Measurements from ENCODE around the gene TUBD1. TPM values are rescaled to one million over a fixed set of nuclear protein-coding genes. Genes with fewer than 3 reads are reported as not detected.
"Not testable (repeated sequence)": the region's sequence is repeated elsewhere in the genome, so short reads cannot be mapped to it uniquely, and the experiment has no call there.

Gene TUBD1
- total and polyA plus RNA-seq, 5 donors, result 5.1 to 8.5 (median 8.3) TPM

DNA sequence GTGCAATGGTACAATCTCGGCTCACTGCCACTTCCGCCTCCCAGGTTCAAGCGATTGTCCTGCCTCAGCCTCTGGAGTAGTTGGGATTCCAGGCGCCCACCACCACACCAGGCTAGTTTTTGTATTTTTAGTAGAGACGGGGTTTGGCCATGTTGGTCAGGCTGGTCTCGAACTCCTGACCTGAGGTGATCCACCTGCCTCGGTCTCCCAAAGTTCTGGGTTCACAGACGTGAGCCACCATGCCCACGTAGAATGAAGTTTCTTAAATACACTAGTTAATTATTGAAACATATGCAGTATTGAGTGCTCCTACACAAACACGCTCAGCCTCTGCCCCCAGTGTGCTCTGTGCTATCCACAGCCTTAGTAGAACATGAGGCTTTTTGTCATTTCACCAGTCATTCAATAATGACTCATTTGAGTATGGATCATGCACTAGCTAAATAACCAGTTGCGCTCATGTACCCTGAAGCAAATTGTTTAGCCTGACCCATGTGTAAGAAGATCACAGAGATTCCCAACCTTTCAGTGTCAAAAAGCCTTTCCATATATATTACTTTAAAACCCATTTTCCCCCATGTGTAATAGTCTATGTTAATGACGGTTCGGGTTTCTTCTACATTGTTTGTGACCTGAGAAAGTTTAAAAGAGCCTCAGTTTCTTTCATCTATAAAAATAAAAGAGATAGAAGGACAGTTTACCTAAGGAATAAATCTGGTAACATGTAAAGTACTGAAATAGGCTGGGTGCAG lies 49.7 kb downstream of the TUBD1 start:
- peak in 1 of 2 donors; percentile 25 for ATAC-seq
- peaks cover 4% of the 10 kb centered on the region for H3K4me1 ChIP-seq (ENCODE audit: control insufficient read depth, insufficient read depth, low read length)
- H3K27ac ChIP-seq (ENCODE audit: low read length), result no peak overlapping the region
- H3K9me3 ChIP-seq (ENCODE audit: control insufficient read depth, low read length), result no peaks in the 10 kb centered on the region
- 90% methylated on average over 13 of the region's 13 CpGs for WGBS
- no peaks in the 10 kb centered on the region for H3K27me3 ChIP-seq (ENCODE audit: control insufficient read depth, insufficient read depth)
- no peak overlapping the region for H3K4me3 ChIP-seq (ENCODE audit: low read length)
- intact Hi-C loops (cut with DNase I), result no loop called here
- DNase-seq, result peak in 1 of 3 donors; percentile 36

DNA sequence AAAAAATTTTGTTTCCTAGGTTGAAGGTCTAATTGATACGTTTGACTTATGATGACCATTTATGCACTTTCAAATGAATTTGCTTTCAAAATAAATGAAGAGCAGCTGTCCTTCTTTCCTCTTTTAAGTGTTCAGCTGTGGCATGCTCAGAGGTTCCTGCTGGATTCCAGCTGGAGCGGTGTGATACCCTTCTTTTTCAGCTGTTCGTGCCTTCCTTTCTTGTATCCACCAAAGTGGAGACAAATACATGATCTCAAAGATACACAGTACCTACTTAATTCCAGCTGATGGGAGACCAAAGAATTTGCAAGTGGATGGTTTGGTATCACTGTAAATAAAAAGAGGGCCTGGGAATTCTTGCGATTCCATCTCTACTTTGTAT lies 50.9 kb downstream of the TUBD1 start:
- H3K4me1 ChIP-seq (ENCODE audit: control insufficient read depth, insufficient read depth, low read length); intact Hi-C loops (cut with DNase I); H3K27ac ChIP-seq (ENCODE audit: low read length); ATAC-seq; DNase-seq; H3K4me3 ChIP-seq (ENCODE audit: low read length); H3K9me3 ChIP-seq (ENCODE audit: control insufficient read depth, low read length); H3K27me3 ChIP-seq (ENCODE audit: control insufficient read depth, insufficient read depth): not testable (repeated sequence)
- 75% methylated on average over 4 of the region's 4 CpGs for WGBS

DNA sequence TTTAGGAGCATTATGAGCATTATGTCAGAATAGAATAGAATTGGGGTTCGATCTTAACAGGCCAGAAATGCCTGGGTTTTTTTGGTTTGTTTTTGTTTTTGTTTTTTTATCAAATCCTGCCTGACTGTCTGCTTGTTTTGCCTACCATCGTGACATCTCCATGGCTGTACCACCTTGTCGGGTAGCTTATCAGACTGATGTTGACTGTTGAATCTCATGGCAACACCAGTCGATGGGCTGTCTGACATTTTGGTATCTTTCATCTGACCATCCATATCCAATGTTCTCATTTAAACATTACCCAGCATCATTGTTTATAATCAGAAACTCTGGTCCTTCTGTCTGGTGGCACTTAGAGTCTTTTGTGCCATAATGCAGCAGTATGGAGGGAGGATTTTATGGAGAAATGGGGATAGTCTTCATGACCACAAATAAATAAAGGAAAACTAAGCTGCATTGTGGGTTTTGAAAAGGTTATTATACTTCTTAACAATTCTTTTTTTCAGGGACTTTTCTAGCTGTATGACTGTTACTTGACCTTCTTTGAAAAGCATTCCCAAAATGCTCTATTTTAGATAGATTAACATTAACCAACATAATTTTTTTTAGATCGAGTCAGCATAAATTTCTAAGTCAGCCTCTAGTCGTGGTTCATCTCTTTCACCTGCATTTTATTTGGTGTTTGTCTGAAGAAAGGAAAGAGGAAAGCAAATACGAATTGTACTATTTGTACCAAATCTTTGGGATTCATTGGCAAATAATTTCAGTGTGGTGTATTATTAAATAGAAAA lies 51.5 kb downstream of the TUBD1 start:
- H3K27me3 ChIP-seq (ENCODE audit: control insufficient read depth, insufficient read depth); H3K27ac ChIP-seq (ENCODE audit: low read length); DNase-seq; H3K4me1 ChIP-seq (ENCODE audit: control insufficient read depth, insufficient read depth, low read length); ATAC-seq; intact Hi-C loops (cut with DNase I); H3K9me3 ChIP-seq (ENCODE audit: control insufficient read depth, low read length): not testable (repeated sequence)
- 42% methylated on average over 7 of the region's 7 CpGs for WGBS
- H3K4me3 ChIP-seq (ENCODE audit: low read length), result peak overlapping the region; percentile 100

DNA sequence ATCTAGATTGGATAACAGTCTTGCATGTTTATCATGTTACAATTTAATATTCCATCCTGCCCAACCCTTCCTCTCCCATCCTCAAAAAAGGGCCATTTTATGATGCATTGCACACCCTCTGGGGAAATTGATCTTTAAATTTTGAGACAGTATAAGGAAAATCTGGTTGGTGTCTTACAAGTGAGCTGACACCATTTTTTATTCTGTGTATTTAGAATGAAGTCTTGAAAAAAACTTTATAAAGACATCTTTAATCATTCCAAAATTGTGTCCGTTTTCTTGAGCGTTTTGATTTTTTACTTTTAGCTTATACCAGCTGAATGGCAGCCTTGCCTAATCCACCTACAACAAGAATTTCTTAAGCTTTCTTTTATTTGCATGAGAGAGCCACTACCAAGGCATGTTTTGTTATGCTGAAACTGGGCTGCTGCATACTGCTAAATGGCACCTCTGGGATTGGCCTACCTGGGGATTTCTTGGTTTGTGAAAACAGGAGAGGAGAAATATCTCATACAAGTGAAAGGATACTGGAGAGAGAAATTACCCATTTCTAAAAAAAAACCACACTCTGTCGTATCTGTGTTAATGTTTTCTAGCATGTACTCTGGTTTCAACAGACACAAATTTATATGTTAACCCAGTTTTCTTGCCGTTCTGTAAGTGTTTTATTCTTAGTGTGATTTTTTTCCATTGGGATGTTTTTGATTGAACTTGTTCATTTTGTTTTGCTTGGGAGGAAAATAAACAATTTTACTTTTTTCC lies 52.2 kb downstream of the TUBD1 start:
- DNase-seq (no peak), ATAC-seq (no peak)
- Histone ChIP-seq H3K27ac (ENCODE audit: low read length) (peak overlapping the region; percentile 42), H3K9me3 (ENCODE audit: control insufficient read depth, low read length) (no peaks in the 10 kb centered on the region), H3K4me1 (ENCODE audit: control insufficient read depth, insufficient read depth, low read length) (peaks cover 5% of the 10 kb centered on the region), H3K4me3 (ENCODE audit: low read length) (peak overlapping the region; percentile 100), H3K27me3 (ENCODE audit: control insufficient read depth, insufficient read depth) (no peaks in the 10 kb centered on the region)
- intact Hi-C loops (cut with DNase I), result no loop called here
- WGBS, result 28% methylated on average over 4 of the region's 4 CpGs

DNA sequence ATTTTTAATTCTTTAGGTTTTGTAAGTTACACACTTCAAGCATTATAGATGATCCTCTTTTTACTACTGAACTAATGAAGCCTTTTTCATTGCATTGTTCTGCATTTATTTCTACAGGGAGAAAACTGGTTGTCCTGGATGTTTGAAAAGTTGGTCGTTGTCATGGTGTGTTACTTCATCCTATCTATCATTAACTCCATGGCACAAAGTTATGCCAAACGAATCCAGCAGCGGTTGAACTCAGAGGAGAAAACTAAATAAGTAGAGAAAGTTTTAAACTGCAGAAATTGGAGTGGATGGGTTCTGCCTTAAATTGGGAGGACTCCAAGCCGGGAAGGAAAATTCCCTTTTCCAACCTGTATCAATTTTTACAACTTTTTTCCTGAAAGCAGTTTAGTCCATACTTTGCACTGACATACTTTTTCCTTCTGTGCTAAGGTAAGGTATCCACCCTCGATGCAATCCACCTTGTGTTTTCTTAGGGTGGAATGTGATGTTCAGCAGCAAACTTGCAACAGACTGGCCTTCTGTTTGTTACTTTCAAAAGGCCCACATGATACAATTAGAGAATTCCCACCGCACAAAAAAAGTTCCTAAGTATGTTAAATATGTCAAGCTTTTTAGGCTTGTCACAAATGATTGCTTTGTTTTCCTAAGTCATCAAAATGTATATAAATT lies 53.0 kb downstream of the TUBD1 start:
- no peaks in the 10 kb centered on the region for H3K9me3 ChIP-seq (ENCODE audit: control insufficient read depth, low read length)
- H3K27me3 ChIP-seq (ENCODE audit: control insufficient read depth, insufficient read depth), result no peaks in the 10 kb centered on the region
- H3K4me3 ChIP-seq (ENCODE audit: low read length), result peak overlapping the region; percentile 100
- no peak for ATAC-seq
- peaks cover 5% of the 10 kb centered on the region for H3K4me1 ChIP-seq (ENCODE audit: control insufficient read depth, insufficient read depth, low read length)
- no peak for DNase-seq
- peak overlapping the region; percentile 15 for H3K27ac ChIP-seq (ENCODE audit: low read length)
- intact Hi-C loops (cut with DNase I), result loop anchor here in 2 of 4 donors (5.0 to 10.0 kb wide), 2 partner anchors 85 to 87 kb away; no protein-coding TSS in a partner anchor
- 18% methylated on average over 6 of the region's 6 CpGs for WGBS

DNA sequence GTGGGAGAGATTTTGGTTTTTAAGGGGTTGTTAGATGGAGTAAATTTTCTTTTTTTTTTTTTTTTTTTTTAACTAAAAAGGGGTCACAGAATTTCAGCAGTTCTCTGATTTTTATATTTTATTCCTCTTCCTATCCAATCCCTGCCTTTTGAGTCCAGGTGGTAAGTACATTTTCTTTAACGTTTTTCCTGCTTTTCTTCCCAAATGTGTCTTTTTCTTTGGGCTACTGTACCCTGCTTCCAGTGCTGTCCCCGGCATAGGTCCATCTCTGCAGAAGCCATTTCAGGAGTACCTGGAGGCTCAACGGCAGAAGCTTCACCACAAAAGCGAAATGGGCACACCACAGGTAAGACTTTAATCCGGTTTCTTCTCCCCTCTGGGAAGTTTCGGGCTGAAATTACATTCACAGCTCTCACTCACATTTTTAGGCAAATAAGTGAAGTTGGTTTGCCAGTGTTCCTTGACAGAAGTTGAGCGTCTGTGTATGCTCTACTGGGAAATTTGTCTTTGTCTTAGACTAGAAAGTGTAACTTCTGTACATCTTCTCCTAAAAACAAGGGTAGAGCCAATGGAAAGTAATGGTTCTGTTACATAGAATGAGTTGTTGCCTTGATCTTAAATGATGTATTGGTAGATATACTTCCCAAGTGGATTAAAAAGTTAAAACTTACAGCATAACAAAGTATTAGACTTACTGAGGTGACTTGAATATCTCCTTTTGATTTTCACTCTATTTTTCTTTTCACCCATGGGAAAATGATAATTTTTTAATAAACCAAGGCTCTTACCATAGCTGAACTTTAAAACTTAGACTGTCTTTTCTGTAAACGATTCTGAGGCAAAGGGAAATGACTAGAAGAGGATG lies 54.5 kb downstream of the TUBD1 start:
- DNase-seq, result no peak
- peak in 1 of 2 donors; percentile 33 for ATAC-seq
- H3K27ac ChIP-seq (ENCODE audit: low read length), result peak overlapping the region; percentile 99
- no peaks in the 10 kb centered on the region for H3K27me3 ChIP-seq (ENCODE audit: control insufficient read depth, insufficient read depth)
- intact Hi-C loops (cut with DNase I), result loop anchor here in 2 of 4 donors (5.0 to 10.0 kb wide), 2 partner anchors 83 to 86 kb away; no protein-coding TSS in a partner anchor
- H3K9me3 ChIP-seq (ENCODE audit: control insufficient read depth, low read length), result no peaks in the 10 kb centered on the region
- 6% methylated on average over 8 of the region's 8 CpGs for WGBS
- H3K4me1 ChIP-seq (ENCODE audit: control insufficient read depth, insufficient read depth, low read length), result peaks cover 5% of the 10 kb centered on the region
- peak overlapping the region; percentile 100 for H3K4me3 ChIP-seq (ENCODE audit: low read length)

DNA sequence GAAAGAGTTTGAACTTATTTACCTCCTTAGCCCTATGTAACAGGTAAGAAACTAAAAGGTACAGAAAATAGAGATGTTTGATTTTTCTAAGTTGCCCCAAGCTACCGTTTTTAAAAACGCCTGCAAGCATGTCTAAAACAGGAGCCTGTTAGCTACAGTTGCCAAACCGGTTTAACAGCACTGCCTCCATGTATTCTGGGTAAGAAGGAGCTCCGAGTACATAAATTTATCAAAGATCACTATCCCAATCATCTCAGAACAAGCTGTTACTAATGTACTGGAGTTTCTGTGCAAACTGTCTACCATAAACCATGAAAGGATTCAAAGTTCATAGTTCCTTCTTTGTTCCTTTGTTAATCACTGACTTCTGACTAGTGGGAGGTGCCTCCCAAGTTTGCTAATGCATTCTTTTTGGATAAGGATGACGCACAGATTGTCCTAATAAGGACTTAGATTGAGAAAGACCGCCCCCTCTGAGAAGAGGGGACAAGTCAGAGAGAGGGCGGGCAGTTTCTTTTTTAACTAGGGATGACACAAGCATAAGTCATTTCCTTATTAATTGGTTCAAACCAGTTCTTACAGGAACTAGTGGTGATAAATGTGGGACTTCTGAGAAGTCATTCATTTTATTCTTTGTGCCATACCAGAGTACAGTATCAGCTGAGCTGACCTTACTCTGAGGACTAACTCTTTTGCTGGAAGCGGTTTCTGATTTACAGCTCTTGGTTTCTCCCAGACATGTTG lies 55.3 kb downstream of the TUBD1 start:
- DNase-seq, result peak in 1 of 3 donors; percentile 49
- H3K4me1 ChIP-seq (ENCODE audit: control insufficient read depth, insufficient read depth, low read length), result peaks cover 5% of the 10 kb centered on the region
- ATAC-seq, result peak; percentile 95 to 97
- no peaks in the 10 kb centered on the region for H3K27me3 ChIP-seq (ENCODE audit: control insufficient read depth, insufficient read depth)
- H3K27ac ChIP-seq (ENCODE audit: low read length), result peak overlapping the region; percentile 93
- no peaks in the 10 kb centered on the region for H3K9me3 ChIP-seq (ENCODE audit: control insufficient read depth, low read length)
- intact Hi-C loops (cut with DNase I), result loop anchor here in 2 of 4 donors (5.0 to 10.0 kb wide), 2 partner anchors 83 to 85 kb away; no protein-coding TSS in a partner anchor
- peak overlapping the region; percentile 100 for H3K4me3 ChIP-seq (ENCODE audit: low read length)
- 1% methylated on average over 8 of the region's 8 CpGs for WGBS

DNA sequence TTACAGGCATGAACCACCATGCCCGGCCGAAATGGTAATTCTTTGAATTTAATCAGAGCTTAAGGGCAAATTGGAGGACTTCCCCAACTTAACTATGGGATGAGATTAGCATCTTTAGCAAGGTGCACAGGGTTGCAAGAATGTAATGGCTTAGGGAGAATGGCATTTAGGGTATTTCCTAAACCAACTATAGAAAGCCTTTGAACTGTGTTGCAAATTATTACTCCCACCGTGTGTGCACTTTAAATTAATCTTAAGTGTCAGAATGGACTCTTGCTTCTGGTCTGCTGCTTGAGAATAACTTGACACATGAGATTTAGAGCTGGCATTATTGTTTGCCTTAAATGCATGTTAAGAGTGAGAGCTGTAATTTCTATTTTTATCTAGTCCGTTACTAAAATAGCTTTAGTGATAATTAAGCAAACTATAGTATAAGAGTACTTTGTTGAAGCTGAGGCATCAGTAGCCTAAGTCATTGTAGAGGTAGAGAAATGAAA lies 59.8 kb downstream of the TUBD1 start:
- ATAC-seq (no peak), DNase-seq (no peak)
- peaks cover 7% of the 10 kb centered on the region for H3K4me1 ChIP-seq (ENCODE audit: control insufficient read depth, insufficient read depth, low read length)
- intact Hi-C loops (cut with DNase I), result loop anchor here in 1 of 4 donors (10.0 kb wide), 1 partner anchor 78 kb away; no protein-coding TSS in a partner anchor
- no peak overlapping the region for H3K4me3 ChIP-seq (ENCODE audit: low read length)
- no peak overlapping the region for H3K27ac ChIP-seq (ENCODE audit: low read length)
- no peaks in the 10 kb centered on the region for H3K9me3 ChIP-seq (ENCODE audit: control insufficient read depth, low read length)
- H3K27me3 ChIP-seq (ENCODE audit: control insufficient read depth, insufficient read depth), result no peaks in the 10 kb centered on the region
- WGBS, result 52% methylated on average over 4 of the region's 4 CpGs

DNA sequence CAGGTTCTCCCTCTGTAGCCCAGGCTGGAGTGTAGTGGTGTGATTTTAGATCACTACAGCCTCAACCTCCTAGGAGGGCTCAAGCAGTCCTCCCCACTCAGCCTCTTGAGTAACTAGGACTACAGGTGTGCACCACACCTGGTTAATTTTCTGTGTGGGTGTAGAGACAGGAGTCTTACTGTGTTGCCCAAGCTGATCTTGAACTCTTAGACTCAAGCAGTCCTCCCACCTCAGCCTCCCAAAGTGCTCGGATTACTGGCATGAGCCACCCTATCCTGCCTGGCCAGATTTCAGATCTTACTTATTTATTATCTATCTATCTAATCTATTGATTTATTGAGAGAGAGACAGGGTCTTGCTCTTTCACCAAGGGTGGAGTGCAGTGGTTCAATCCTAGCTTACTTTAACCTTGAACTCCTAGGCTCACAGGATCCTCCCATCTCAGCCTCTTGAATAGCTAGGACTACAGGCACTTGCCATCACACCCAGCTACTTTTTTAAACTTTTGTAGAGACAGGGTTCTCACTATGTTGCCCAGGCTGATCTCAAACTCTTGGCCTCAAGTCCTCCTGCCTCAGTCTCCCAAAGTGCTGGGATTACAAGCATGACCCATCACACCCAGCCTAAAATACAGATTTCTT lies 61.8 kb downstream of the TUBD1 start:
- Histone ChIP-seq H3K4me3 (ENCODE audit: low read length) (no peak overlapping the region), H3K9me3 (ENCODE audit: control insufficient read depth, low read length) (no peaks in the 10 kb centered on the region), H3K27me3 (ENCODE audit: control insufficient read depth, insufficient read depth) (no peaks in the 10 kb centered on the region), H3K4me1 (ENCODE audit: control insufficient read depth, insufficient read depth, low read length) (peaks cover 7% of the 10 kb centered on the region), H3K27ac (ENCODE audit: low read length) (peak overlapping the region; percentile 10)
- no peak for DNase-seq
- intact Hi-C loops (cut with DNase I), result loop anchor here in 1 of 4 donors (10.0 kb wide), 1 partner anchor 76 kb away; no protein-coding TSS in a partner anchor
- 82% methylated on average over 1 of the region's 1 CpG for WGBS
- no peak for ATAC-seq
